HepG2 (cell line): ENCODE measurements around the gene SNF8. TPM values are rescaled to one million over a fixed set of nuclear protein-coding genes. Genes with fewer than 3 reads are reported as not detected.
A peak's percentile ranks its signal among the peaks of the same experiment; 100 is the strongest.

Experiments
- ATAC-seq: fragments of 200-7000 bp; cut with Tn5 transposase; 3 replicates; pipeline ENCODE4 v1.9.1; 2020; ENCODE audit warnings: mild to moderate bottlenecking, moderate library complexity
- BruUV-seq: library from RNA; stranded (reverse); fragments of 400-500 nt; replicated peaks from 2 replicates; lab custom pipeline; 2021; lab: Mats Ljungman, UMichigan
- CTCF ChIA-PET: fragments of 300-600 bp; formaldehyde crosslinking; extraction: SDS; loops from one replicate; lab custom pipeline; 2021; ENCODE audit warnings: low total read pairs, inconsistent platforms, low intra/inter-chr PET ratio; lab: Yijun Ruan, JAX
- POLR2A ChIA-PET: fragments of 350-600 bp; sonication (Branson Sonifier 250); formaldehyde crosslinking; loops from one replicate; lab custom pipeline; 2020; ENCODE audit warnings: antibody characterized with exemption, inconsistent platforms; lab: Yijun Ruan, JAX
- DNase-seq: peaks from one replicate; pipeline ENCODE4 v3.0.0-alpha.2; 2015; ENCODE audit warnings: low spot score
- FAIRE-seq: peaks from 3 replicates; lab custom pipeline; 2011; peaks lifted over from hg19 to GRCh38; lab: Jason Lieb, UNC
- H2AFZ ChIP-seq: one replicate; pipeline ENCODE4 v1.6.1; 2011; ENCODE audit warnings: low read length, inconsistent platforms
- H3K27ac ChIP-seq: fragments of 300-600 bp; 3 replicates; pipeline ENCODE4 v1.8.0; 2011; ENCODE audit warnings: mixed run types, mild to moderate bottlenecking, mixed read lengths, low read length, inconsistent platforms; ENCODE audit not compliant: insufficient read depth; ENCODE audit errors: extremely low read length
- H3K27me3 ChIP-seq, 2 experiments: fragments of 200-600 bp in 1 of 2; 2 replicates in 1 of 2; 3 replicates in 1 of 2; pipeline versions ENCODE4 v1.6.0 to v1.8.0; 2011; ENCODE audit warnings: low read length in 2 of 2, mild to moderate bottlenecking in 2 of 2, moderate library complexity in 2 of 2, inconsistent platforms in 1 of 2; ENCODE audit not compliant: insufficient read depth in 2 of 2, control insufficient read depth in 1 of 2
- H3K36me3 ChIP-seq, 2 experiments: fragments of 200-600 bp in 1 of 2; replicated peaks in 1 of 2; 2 replicates in 1 of 2; 3 replicates in 1 of 2; pipeline versions ENCODE4 v1.5.1 to v1.8.0; 2011; ENCODE audit warnings: low read length in 2 of 2, inconsistent platforms in 1 of 2; ENCODE audit not compliant: insufficient read depth in 2 of 2, control insufficient read depth in 1 of 2
- H3K4me1 ChIP-seq: 2 replicates; pipeline ENCODE4 v1.5.1; 2012; ENCODE audit warnings: low read length, inconsistent platforms; ENCODE audit not compliant: insufficient read depth
- H3K4me2 ChIP-seq: 2 replicates; pipeline ENCODE4 v1.6.0; 2011; ENCODE audit warnings: low read depth, low read length, inconsistent platforms
- H3K4me3 ChIP-seq, 3 experiments: fragments of 200-600 bp in 1 of 3; sonication (generic), shearing (Covaris generic) in 1 of 3; replicated peaks in 1 of 3; 2 replicates each; pipeline ENCODE4 v1.5.1; 2011 to 2016; ENCODE audit warnings: low read length in 3 of 3, inconsistent platforms in 2 of 3, low read depth in 2 of 3, mild to moderate bottlenecking in 2 of 3, control low read depth in 1 of 3, mixed read lengths in 1 of 3; ENCODE audit not compliant: insufficient read depth in 1 of 3
- H3K79me2 ChIP-seq: one replicate; pipeline ENCODE4 v1.6.1; 2011; ENCODE audit warnings: low read length, inconsistent platforms; ENCODE audit not compliant: insufficient read depth
- H3K9ac ChIP-seq: 2 replicates; pipeline ENCODE4 v1.6.0; 2011; ENCODE audit warnings: mild to moderate bottlenecking, low read depth, low read length, inconsistent platforms; ENCODE audit not compliant: insufficient read depth
- H3K9me3 ChIP-seq: 2 replicates; pipeline ENCODE4 v1.5.1; 2012; ENCODE audit warnings: mild to moderate bottlenecking, low read length
- H4K20me1 ChIP-seq: 2 replicates; pipeline ENCODE4 v1.6.0; 2011; ENCODE audit warnings: inconsistent platforms, mild to moderate bottlenecking, low read length, moderate library complexity; ENCODE audit not compliant: insufficient read depth
- HIC2 ChIP-seq: sonication (generic); formaldehyde crosslinking; IDR thresholded peaks from 2 replicates; pipeline ENCODE4 v1.9.0; 2022; ENCODE audit warnings: low read depth, missing genetic modification reagents
- MATR3 ChIP-seq: sonication (generic); formaldehyde crosslinking; IDR thresholded peaks from 2 replicates; pipeline ENCODE4 v1.4.0; 2020; ENCODE audit warnings: missing genetic modification reagents
- POLR2A ChIP-seq, 2 experiments: IDR thresholded peaks; 2 replicates each; pipeline ENCODE4 v1.6.1; 2011; ENCODE audit warnings: low read depth in 2 of 2, low read length in 2 of 2, mild to moderate bottlenecking in 1 of 2, moderate library complexity in 1 of 2; ENCODE audit not compliant: insufficient read depth in 1 of 2
- POLR2AphosphoS5 ChIP-seq: IDR thresholded peaks from 2 replicates; pipeline ENCODE4 v1.6.1; 2012; ENCODE audit warnings: low read depth, low read length
- POLR2G ChIP-seq: fragments of 200-400 bp; formaldehyde crosslinking; IDR thresholded peaks from 2 replicates; pipeline ENCODE4 v1.6.1; 2018; ENCODE audit warnings: mild to moderate bottlenecking, low read depth, low read length, moderate library complexity
- RBM22 ChIP-seq: fragments of 200-400 bp; formaldehyde crosslinking; optimal IDR thresholded peaks from 2 replicates; pipeline ENCODE3; 2017; ENCODE audit warnings: mild to moderate bottlenecking, low read length, moderate library complexity
- SNRNP70 ChIP-seq: fragments of 200-400 bp; formaldehyde crosslinking; IDR thresholded peaks from 2 replicates; pipeline ENCODE4 v1.6.1; 2017; ENCODE audit warnings: mild to moderate bottlenecking, low read depth, low read length, moderate library complexity
- THAP7 ChIP-seq: sonication (generic); formaldehyde crosslinking; IDR thresholded peaks from 2 replicates; pipeline ENCODE4 v1.8.1; 2023; ENCODE audit warnings: mild to moderate bottlenecking, missing genetic modification reagents
- ZFY ChIP-seq: sonication (generic); formaldehyde crosslinking; IDR thresholded peaks from 2 replicates; pipeline ENCODE4 v1.4.0; 2020; ENCODE audit warnings: missing genetic modification reagents
- ZNF234 ChIP-seq: sonication (generic); formaldehyde crosslinking; conservative IDR thresholded peaks from 2 replicates; pipeline ENCODE4 v1.5.1; 2020; ENCODE audit warnings: mild to moderate bottlenecking, missing genetic modification reagents
- ZNF547 ChIP-seq: sonication (generic); formaldehyde crosslinking; IDR thresholded peaks from 2 replicates; pipeline ENCODE4 v1.5.1; 2020; ENCODE audit warnings: mild to moderate bottlenecking, missing genetic modification reagents
- ZNF800 ChIP-seq: sonication (generic); formaldehyde crosslinking; IDR thresholded peaks from 2 replicates; pipeline ENCODE4 v1.4.0; 2020; ENCODE audit warnings: missing genetic modification reagents
- WGBS: methylation state at CpG from one replicate; pipeline ENCODE4 v1.1.6; 2017; ENCODE audit warnings: low lambda C conversion rate; 5-methylcytosine and 5-hydroxymethylcytosine counted together
- in situ Hi-C: cut with HindIII; loops from 2 replicates; pipeline ENCODE4 v1.10.0; 2017; ENCODE audit warnings: low pct_unique_long_range_greater_than_20kb; ENCODE audit not compliant: extremely low pct_ligation_motif_present
- intact Hi-C: fragments of 100-400 bp; cut with micrococcal nuclease; formaldehyde crosslinking; loops from one replicate; pipeline ENCODE4 v1.10.0; 2022; ENCODE audit not compliant: unreplicated experiment
- polyA plus RNA-seq, 8 experiments: library from polyadenylated mRNA; depleted of rRNA in 3 of 8; stranded (reverse) in 7 of 8; unstranded in 1 of 8; fragments of >200 nt; fragmentation: Illumina TruSeq in 4 of 8; extraction: Trizol in 4 of 8; gene quantifications; 2 replicates each; pipeline versions ENCODE4 v1.2.1 to v1.2.3, GENCODE V29; 2011 to 2016; ENCODE audit warnings: low read depth in 4 of 8, missing spikeins in 1 of 8, mixed read lengths in 1 of 8; ENCODE audit not compliant: insufficient read depth in 1 of 8
- total RNA-seq, 5 experiments: library from RNA; depleted of rRNA; stranded (reverse); fragments of >200 nt; fragmentation: Illumina TruSeq; extraction: Trizol; gene quantifications; 2 replicates each; pipeline ENCODE4 v1.2.3, GENCODE V29; 2016; ENCODE audit warnings: low read depth in 1 of 5

Gene SNF8
- total and polyA plus RNA-seq, 2 of the 13 experiments (the other 11 are each of a cell fraction or from before 2014, with no cell fraction given) = 114 to 153 TPM

GRCh38 chr17:48928876-48929811 lies 15.5 kb downstream of the SNF8 start (continued):
- no peak for TF ChIP-seq ZNF800 (CRISPR knock-in tag)
- no peak for TF ChIP-seq SNRNP70
- TF ChIP-seq ZFY (CRISPR knock-in tag) = 0 out of 2 replicates have a peak, but pooled peaks have one; percentile 21

- Histone ChIP-seq H3K27ac (no peak overlapping the region), H3K79me2 (no peaks in the 10 kb centered on the region)
- peak; percentile 22; the same call in 1 of the 2 replicates for TF ChIP-seq POLR2G
- no peak for TF ChIP-seq MATR3 (CRISPR knock-in tag)
- peak; percentile 19; the same call in 1 of the 2 replicates for TF ChIP-seq POLR2AphosphoS5
- TF ChIP-seq HIC2 (CRISPR knock-in tag) = no peak
- peak in 1 of 2 experiments; percentile 50; a peak in 2 of 4 replicates for TF ChIP-seq POLR2A (IDR thresholded peaks at IDR 0.05; ENCODE audit: insufficient read depth in 1 of 2, low read depth in 2 of 2, low read length in 2 of 2)
- TF ChIP-seq ZNF234 (CRISPR knock-in tag) = no peak
- 0 out of 2 replicates have a peak, but pooled peaks have one; percentile 7 for TF ChIP-seq ZNF547 (CRISPR knock-in tag)
- TF ChIP-seq THAP7 (CRISPR knock-in tag) = 0 out of 2 replicates have a peak, but pooled peaks have one; percentile 38
- TF ChIP-seq RBM22 = peak; percentile 86
- TF ChIP-seq, all 625 proteins: peak for 6
- ChIA-PET CTCF (no interaction called here), POLR2A (interaction anchor here (1.9 to 3.6 kb wide), 4 partner anchors 20 to 43 kb away, joined by 4 to 22 read pairs (median 13); partner anchors contain the start of genes ATP5MC1 and UBE2Z)
- H3K27me3 ChIP-seq = no peaks in the 10 kb centered on the region
- H3K9ac ChIP-seq = no peak overlapping the region
- BruUV-seq = TSS peak; percentile 31
- intact Hi-C loops (no loop called here), in situ Hi-C loops (no loop called here)
- H3K4me1 ChIP-seq = peaks cover 21% of the 10 kb centered on the region
- no peaks in the 10 kb centered on the region for H3K9me3 ChIP-seq
- no peak overlapping the region for H3K4me3 ChIP-seq
- peaks cover 43 to 89% of the 10 kb centered on the region in 2 experiments for H3K36me3 ChIP-seq
- 80% methylated on average over 6 of the region's 6 CpGs for WGBS
- no peak for DNase-seq
- no peak overlapping the region for H2AFZ ChIP-seq
- no peaks in the 10 kb centered on the region for H4K20me1 ChIP-seq
- no peak for FAIRE-seq
- ATAC-seq = 0 out of 3 replicates have a peak, but pooled peaks have one; percentile 2
- no peak overlapping the region for H3K4me2 ChIP-seq
Observed at GRCh38 chr17:48927978-48928745, 16.5 kb downstream of the SNF8 start.
